Kidney (tissue), 22 donors: ENCODE results near the gene XAF1. TPM values are rescaled to one million over a fixed set of nuclear protein-coding genes. Genes with fewer than 3 reads are reported as not detected.

Experiments used
- DNase-seq, 5 donors: peaks; one replicate each; pipeline ENCODE4 v3.0.0-alpha.2; 2013 to 2020
- FAIRE-seq: peaks from 2 replicates; lab custom pipeline; 2012; peaks lifted over from hg19 to GRCh38; lab: Jason Lieb, UNC
- H3K27ac ChIP-seq, 2 donors: one replicate each; pipeline ENCODE4 v1.7.0; 2013; ENCODE audit warnings: low read depth in 2 of 2, low read length in 2 of 2, inconsistent platforms in 1 of 2
- H3K27me3 ChIP-seq: one replicate; pipeline ENCODE4 v1.7.1; 2013; ENCODE audit warnings: low read length, inconsistent platforms; ENCODE audit not compliant: control insufficient read depth, insufficient read depth
- H3K36me3 ChIP-seq, 3 donors: one replicate each; pipeline versions ENCODE4 v1.7.0 to v1.7.1; 2013; ENCODE audit warnings: low read length in 3 of 3, control low read depth in 1 of 3, inconsistent platforms in 1 of 3; ENCODE audit not compliant: insufficient read depth in 3 of 3, control insufficient read depth in 2 of 3
- H3K4me1 ChIP-seq, 3 donors: one replicate each; pipeline versions ENCODE4 v1.7.0 to v1.7.1; 2013; ENCODE audit warnings: low read length in 3 of 3, inconsistent platforms in 1 of 3, low read depth in 1 of 3; ENCODE audit not compliant: control insufficient read depth in 2 of 3, insufficient read depth in 2 of 3
- H3K4me3 ChIP-seq, 3 donors: one replicate each; pipeline versions ENCODE4 v1.7.0 to v1.8.1; 2013; ENCODE audit warnings: low read length in 3 of 3, control low read depth in 1 of 3, inconsistent platforms in 1 of 3
- H3K9ac ChIP-seq, 3 donors: one replicate each; pipeline versions ENCODE4 v1.7.0 to v1.7.1; 2013; ENCODE audit warnings: low read length in 3 of 3, control low read depth in 1 of 3, inconsistent platforms in 1 of 3
- H3K9me3 ChIP-seq, 3 donors: one replicate each; pipeline versions ENCODE4 v1.7.0 to v1.7.1; 2013; ENCODE audit warnings: low read length in 3 of 3, control low read depth in 1 of 3, inconsistent platforms in 1 of 3; ENCODE audit not compliant: control insufficient read depth in 2 of 3, insufficient read depth in 1 of 3
- CTCF ChIP-seq: IDR thresholded peaks from 3 replicates; pipeline ENCODE4 v1.5.1; 2012; ENCODE audit warnings: mild to moderate bottlenecking, moderate library complexity, borderline replicate concordance; ENCODE audit not compliant: insufficient read depth; ENCODE audit errors: extremely low read depth
- intact Hi-C: fragments of 100-400 bp; cut with DNase I; formaldehyde crosslinking; loops from one replicate; pipeline ENCODE4 v1.11.1; 2022
- long read RNA-seq, 10 donors: library from polyadenylated mRNA in 1 of 10; unstranded in 1 of 10; transcript quantifications; one replicate each; pipeline ENCODE4 v2.0.0 and lab custom pipeline, GENCODE V29; 2021 to 2026
- polyA plus RNA-seq: library from polyadenylated mRNA; stranded (reverse); fragments of 350-450 nt; fragmentation: Illumina TruSeq; extraction: RNeasy Lipid Tissue Mini Kit (QIAGEN cat#74804); gene quantifications from one replicate; pipeline ENCODE4 v1.2.3, GENCODE V29; 2014; ENCODE audit warnings: low read depth, low replicate concordance; ENCODE audit not compliant: insufficient read depth
- total RNA-seq: library from RNA; stranded (reverse); fragmentation: NEBNext Ultra II Directional; extraction: Animal tissue kit (Norgen Biotek cat#: 25700); gene quantifications from one replicate; pipeline ENCODE4 v1.2.1, GENCODE V29; 2021
- donor health status: control.
- donor health status: control.
- donor health status: control.
- donor health status: control.
- donor health status: control.
- donor health status: DM: yes; HTN: yes; CAD: no.
- donor health status: Normal renal cell carcinoma (clear cell type).

The XAF1 gene, protein sequence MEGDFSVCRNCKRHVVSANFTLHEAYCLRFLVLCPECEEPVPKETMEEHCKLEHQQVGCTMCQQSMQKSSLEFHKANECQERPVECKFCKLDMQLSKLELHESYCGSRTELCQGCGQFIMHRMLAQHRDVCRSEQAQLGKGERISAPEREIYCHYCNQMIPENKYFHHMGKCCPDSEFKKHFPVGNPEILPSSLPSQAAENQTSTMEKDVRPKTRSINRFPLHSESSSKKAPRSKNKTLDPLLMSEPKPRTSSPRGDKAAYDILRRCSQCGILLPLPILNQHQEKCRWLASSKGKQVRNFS
- total RNA-seq, result 35.3 TPM
- polyA plus RNA-seq, result 7.9 TPM
- long read RNA-seq, donor 1, result 0 reads
- long read RNA-seq, donor 2, partial matches to known transcripts, result 0 of 1 reads
- long read RNA-seq, donor 2, other reads (novel, unspliced or antisense), result 0 of 1 reads
- long read RNA-seq, donor 3, partial matches to known transcripts, result 0 of 1 reads
- long read RNA-seq, donor 3, other reads (novel, unspliced or antisense), result 0 of 1 reads
- long read RNA-seq, donor 4, result 0 reads
- long read RNA-seq, donor 5, result 0 reads
- long read RNA-seq, donor 6, result 0 reads
- long read RNA-seq, donor 7, partial matches to known transcripts, result 2 of 11 reads
- long read RNA-seq, donor 7, other reads (novel, unspliced or antisense), result 8 of 11 reads
- long read RNA-seq, donor 8, partial matches to known transcripts, result 0 of 1 reads
- long read RNA-seq, donor 8, other reads (novel, unspliced or antisense), result 0 of 1 reads
- long read RNA-seq, donor 9, result 0 reads
- long read RNA-seq, donor 10, partial matches to known transcripts, result 0 of 1 reads
- long read RNA-seq, donor 10, other reads (novel, unspliced or antisense), result 0 of 1 reads

DNA sequence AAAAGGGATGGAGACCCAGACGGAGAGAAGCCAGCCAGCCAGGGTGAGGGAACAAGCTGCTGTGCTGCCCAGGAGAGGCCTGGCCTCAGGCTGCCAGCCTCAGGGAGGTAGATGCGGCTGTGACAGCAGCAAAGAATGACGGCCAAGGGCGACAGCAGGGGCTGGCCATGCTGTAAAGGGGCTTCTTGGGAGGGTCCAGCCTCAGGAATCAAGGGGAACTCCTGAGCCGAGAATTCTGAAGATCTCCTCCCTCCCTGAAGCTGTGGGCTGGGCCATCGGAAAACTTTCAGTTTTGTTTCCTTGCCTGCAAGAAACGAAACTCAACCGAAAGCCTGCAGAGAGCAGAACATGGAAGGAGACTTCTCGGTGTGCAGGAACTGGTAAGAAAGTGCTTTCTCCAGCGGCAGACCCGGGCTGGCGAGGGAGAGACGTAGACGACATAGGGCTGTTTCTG is at the start of gene XAF1:
Gene XAF1, plus strand, starts transcription at position 316 of the 454 bp plus-strand sequence. Its CDS starts 33 bp downstream, at position 349.
- peak within 1 kb of the TSS; percentile 33 to 71 (median 71) for H3K9ac ChIP-seq
- DNase-seq, result peak in 3 of 5 donors; percentile 17 to 77 (median 56)
- H3K27ac ChIP-seq, result peak within 1 kb of the TSS; percentile 74 to 94
- no peaks in the 10 kb centered on the region for H3K36me3 ChIP-seq
- H3K27me3 ChIP-seq, result no peaks in the 10 kb centered on the region
- FAIRE-seq, result no peak
- H3K4me1 ChIP-seq, result peaks cover 0 to 19% (median 0%) of the 10 kb centered on the region in 3 donors
- H3K9me3 ChIP-seq, result no peaks in the 10 kb centered on the region
- H3K4me3 ChIP-seq, result peak within 1 kb of the TSS; percentile 54 to 92 (median 83)
- no peak for TF ChIP-seq CTCF
- intact Hi-C loops, result no loop called here

DNA sequence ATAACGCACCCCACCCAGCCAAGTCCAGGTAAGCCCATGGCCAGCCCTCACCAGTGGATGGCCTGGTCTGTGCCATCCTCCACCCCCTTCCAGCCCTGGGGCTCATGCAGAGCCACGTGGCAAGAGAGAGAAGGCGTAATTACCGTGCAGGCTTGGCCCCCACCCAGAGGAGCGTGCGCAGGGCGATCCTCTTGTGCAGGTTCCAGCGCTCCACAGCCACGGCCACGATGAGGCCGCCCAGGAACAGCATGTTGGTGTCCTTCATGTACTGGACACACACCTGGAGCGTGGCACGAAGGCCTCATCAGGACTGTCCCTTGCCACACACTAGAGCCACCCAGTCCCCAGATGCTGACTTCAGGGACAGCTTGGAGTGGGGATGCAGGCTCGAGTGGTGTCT is 49.3 kb upstream of the XAF1 start:
- intact Hi-C loops, result no loop called here
- FAIRE-seq (no peak), DNase-seq (no peak)
- Histone ChIP-seq H3K36me3 (no peaks in the 10 kb centered on the region), H3K9me3 (no peaks in the 10 kb centered on the region), H3K27ac (no peak overlapping the region), H3K4me3 (no peak overlapping the region), H3K9ac (no peak overlapping the region), H3K27me3 (peaks cover 2% of the 10 kb centered on the region), H3K4me1 (no peaks in the 10 kb centered on the region)
- no peak for TF ChIP-seq CTCF

GRCh38 chr17:6706996-6707395 is 48.9 kb upstream of the XAF1 start:
- no peak for TF ChIP-seq CTCF
- no peak for FAIRE-seq
- H3K27me3 ChIP-seq, result peaks cover 3% of the 10 kb centered on the region

More at GRCh38 chr17:6706996-6707395, 48.9 kb upstream of the XAF1 start:
- H3K27ac ChIP-seq, result no peak overlapping the region
- DNase-seq, result no peak
- no peaks in the 10 kb centered on the region for H3K9me3 ChIP-seq
- no peaks in the 10 kb centered on the region for H3K36me3 ChIP-seq
- H3K4me3 ChIP-seq, result no peak overlapping the region
- intact Hi-C loops, result no loop called here
- H3K9ac ChIP-seq, result no peak overlapping the region
- H3K4me1 ChIP-seq, result no peaks in the 10 kb centered on the region
